Neural crest cell (in vitro differentiated cells): Measurements from ENCODE around the gene DCN. TPM values are rescaled to one million over a fixed set of nuclear protein-coding genes. Genes with fewer than 3 reads are reported as not detected.

Experiments
- DNase-seq: peaks from one replicate; pipeline ENCODE4 v3.0.0; 2021; ENCODE audit warnings: low read depth, mixed read lengths, low spot score
- H3K27ac Mint-ChIP-seq: one replicate; pipeline ENCODE4 v1.8.0; 2021; ENCODE audit warnings: mild to moderate bottlenecking, mixed read lengths; ENCODE audit not compliant: unreplicated experiment
- H3K27me3 Mint-ChIP-seq: 2 replicates; pipeline ENCODE4 v1.8.0; 2021; ENCODE audit warnings: low read depth, mild to moderate bottlenecking, mixed read lengths
- H3K36me3 Mint-ChIP-seq: 2 replicates; pipeline ENCODE4 v1.8.0; 2021; ENCODE audit warnings: low read depth, mild to moderate bottlenecking, mixed read lengths
- H3K4me1 Mint-ChIP-seq: 2 replicates; pipeline ENCODE4 v1.8.0; 2021; ENCODE audit warnings: mixed read lengths
- H3K4me3 Mint-ChIP-seq: one replicate; pipeline ENCODE4 v1.8.0; 2021; ENCODE audit warnings: mild to moderate bottlenecking, mixed read lengths
- H3K9me3 Mint-ChIP-seq: 2 replicates; pipeline ENCODE4 v1.8.0; 2021; ENCODE audit warnings: mixed read lengths
- total RNA-seq: library from RNA; stranded (reverse); gene quantifications from 2 replicates; pipeline ENCODE4 v1.2.1, GENCODE V29; 2021
- TF ChIP-seq, protein P1 (sequence below): fragments of 200-600 bp; sonication (generic); conservative IDR thresholded peaks from 2 replicates; pipeline ENCODE4 v1.5.0; 2021; ENCODE audit warnings: antibody characterized with exemption, mild to moderate bottlenecking

DCN gene
- total RNA-seq, 1 donor from 2014 or later, result 19.6 TPM

DNA sequence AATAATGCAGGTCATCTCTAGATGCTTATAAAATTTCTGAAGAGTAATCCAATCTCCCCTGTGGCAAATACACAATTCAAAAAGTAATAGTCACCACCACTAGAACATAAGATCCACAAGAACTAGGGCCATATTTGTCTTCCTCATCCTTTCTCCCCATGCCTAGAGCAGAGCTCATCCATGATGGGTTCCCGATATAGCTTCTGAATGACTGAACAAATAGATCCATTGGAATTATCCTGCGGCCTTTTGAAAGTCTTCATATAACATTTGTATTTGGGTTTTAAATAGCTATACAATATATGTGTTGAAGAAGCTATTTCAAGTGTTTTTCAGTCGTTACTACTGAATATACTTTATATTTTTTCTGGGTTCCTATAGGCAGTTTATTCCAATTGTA lies 5.7 kb downstream of the DCN start:
- Mint-ChIP-seq H3K4me1 (peaks cover 15% of the 10 kb centered on the region), H3K27me3 (no peaks in the 10 kb centered on the region), H3K27ac (no peak overlapping the region), H3K9me3 (no peaks in the 10 kb centered on the region), H3K36me3 (no peaks in the 10 kb centered on the region), H3K4me3 (no peak overlapping the region)
- TF ChIP-seq, protein P1, sequence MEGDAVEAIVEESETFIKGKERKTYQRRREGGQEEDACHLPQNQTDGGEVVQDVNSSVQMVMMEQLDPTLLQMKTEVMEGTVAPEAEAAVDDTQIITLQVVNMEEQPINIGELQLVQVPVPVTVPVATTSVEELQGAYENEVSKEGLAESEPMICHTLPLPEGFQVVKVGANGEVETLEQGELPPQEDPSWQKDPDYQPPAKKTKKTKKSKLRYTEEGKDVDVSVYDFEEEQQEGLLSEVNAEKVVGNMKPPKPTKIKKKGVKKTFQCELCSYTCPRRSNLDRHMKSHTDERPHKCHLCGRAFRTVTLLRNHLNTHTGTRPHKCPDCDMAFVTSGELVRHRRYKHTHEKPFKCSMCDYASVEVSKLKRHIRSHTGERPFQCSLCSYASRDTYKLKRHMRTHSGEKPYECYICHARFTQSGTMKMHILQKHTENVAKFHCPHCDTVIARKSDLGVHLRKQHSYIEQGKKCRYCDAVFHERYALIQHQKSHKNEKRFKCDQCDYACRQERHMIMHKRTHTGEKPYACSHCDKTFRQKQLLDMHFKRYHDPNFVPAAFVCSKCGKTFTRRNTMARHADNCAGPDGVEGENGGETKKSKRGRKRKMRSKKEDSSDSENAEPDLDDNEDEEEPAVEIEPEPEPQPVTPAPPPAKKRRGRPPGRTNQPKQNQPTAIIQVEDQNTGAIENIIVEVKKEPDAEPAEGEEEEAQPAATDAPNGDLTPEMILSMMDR, result no peak
- no peak for DNase-seq

DNA sequence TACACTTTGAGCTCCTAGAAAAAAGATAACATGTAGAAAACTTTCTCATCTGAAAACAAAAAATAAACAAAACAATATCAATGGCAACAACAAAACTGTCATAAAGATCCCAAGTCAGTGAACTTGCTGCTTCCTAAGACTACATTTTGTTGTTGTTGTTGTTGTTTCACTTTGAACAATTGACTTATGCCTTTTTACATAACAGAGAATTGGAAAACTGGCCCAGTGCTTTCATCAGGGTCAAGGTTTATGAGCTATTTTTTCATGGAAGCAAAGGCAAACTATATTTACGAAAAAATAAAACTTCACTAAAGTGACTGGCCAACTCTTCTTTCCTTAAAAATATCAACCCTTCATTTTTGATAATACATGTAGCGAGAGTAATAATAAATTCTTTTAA lies 6.3 kb downstream of the DCN start:
- no peak overlapping the region for H3K27ac Mint-ChIP-seq
- DNase-seq, result no peak
- H3K27me3 Mint-ChIP-seq, result no peaks in the 10 kb centered on the region
- H3K9me3 Mint-ChIP-seq, result no peaks in the 10 kb centered on the region
- TF ChIP-seq, protein P1, result no peak
- peaks cover 18% of the 10 kb centered on the region for H3K4me1 Mint-ChIP-seq
- no peak overlapping the region for H3K4me3 Mint-ChIP-seq
- no peaks in the 10 kb centered on the region for H3K36me3 Mint-ChIP-seq

DNA sequence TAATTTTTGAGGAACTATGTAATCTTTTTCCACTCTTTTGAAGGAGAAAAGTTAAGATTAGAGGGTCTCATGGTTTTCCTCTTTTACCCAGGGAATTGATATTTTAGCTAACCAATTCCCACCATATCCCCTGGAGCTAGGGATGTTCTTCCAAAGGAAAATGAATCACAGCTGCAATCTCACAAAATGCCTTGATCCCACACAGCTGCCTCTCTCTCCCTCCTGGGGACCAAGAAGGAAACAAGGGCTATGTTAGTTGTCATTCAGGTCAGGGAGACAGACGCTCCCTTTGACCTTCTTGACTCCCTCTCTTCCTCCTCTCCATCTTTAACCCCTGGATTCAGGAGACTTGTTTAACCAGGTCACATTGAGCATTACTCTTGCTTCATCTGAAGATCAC lies 9.5 kb downstream of the DCN start:
- TF ChIP-seq, protein P1, result no peak
- no peak overlapping the region for H3K4me3 Mint-ChIP-seq
- peaks cover 19% of the 10 kb centered on the region for H3K4me1 Mint-ChIP-seq
- no peak for DNase-seq
- H3K27me3 Mint-ChIP-seq, result no peaks in the 10 kb centered on the region
- H3K27ac Mint-ChIP-seq, result no peak overlapping the region
- no peaks in the 10 kb centered on the region for H3K36me3 Mint-ChIP-seq
- H3K9me3 Mint-ChIP-seq, result peaks cover 2% of the 10 kb centered on the region

DNA sequence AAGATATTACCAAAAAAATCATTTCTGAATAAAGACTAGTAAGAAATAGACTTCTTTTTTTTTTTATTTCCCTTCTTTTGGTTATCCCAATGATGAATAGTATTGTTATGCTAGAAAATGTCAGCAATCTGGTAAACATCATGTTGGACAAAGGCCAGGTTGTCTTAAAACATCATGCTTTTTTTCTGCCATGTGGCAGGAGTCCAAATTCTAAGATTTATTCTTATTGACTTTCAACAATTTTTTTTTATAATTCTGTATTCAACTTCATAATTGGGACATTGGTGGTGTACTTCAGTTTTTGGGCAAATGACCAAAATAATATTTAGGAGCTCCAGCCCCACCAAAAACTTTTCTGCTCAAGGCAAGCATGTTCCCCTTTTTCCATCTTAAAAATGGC lies 10.5 kb downstream of the DCN start:
- DNase-seq, result no peak
- Mint-ChIP-seq H3K9me3 (peaks cover 2% of the 10 kb centered on the region), H3K27ac (no peak overlapping the region), H3K36me3 (no peaks in the 10 kb centered on the region), H3K4me3 (no peak overlapping the region), H3K4me1 (peaks cover 18% of the 10 kb centered on the region), H3K27me3 (no peaks in the 10 kb centered on the region)
- TF ChIP-seq, protein P1, result no peak

DNA sequence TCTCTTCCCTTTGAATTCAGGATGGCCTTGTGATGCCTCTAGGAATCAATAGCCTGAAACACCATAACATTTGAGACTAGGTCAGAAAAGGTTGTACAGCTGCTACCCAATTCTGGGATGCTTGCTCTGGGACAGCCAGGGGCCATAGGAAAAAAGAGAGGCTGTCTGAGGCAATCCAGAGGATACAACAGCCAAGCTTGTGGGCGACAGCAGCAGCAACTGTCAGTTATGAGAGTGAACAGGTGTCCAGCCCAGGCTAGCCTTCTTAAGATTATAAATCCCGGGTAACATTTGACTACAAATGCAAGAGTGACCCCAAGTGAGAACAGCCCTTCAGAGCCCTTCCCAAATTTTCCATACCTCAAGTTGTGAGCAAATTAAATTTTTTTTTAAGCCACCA lies 11.1 kb downstream of the DCN start:
- H3K27me3 Mint-ChIP-seq, result no peaks in the 10 kb centered on the region
- no peak overlapping the region for H3K27ac Mint-ChIP-seq
- TF ChIP-seq, protein P1, result no peak
- peaks cover 2% of the 10 kb centered on the region for H3K9me3 Mint-ChIP-seq
- no peaks in the 10 kb centered on the region for H3K36me3 Mint-ChIP-seq
- no peak for DNase-seq
- peaks cover 18% of the 10 kb centered on the region for H3K4me1 Mint-ChIP-seq
- no peak overlapping the region for H3K4me3 Mint-ChIP-seq

DNA sequence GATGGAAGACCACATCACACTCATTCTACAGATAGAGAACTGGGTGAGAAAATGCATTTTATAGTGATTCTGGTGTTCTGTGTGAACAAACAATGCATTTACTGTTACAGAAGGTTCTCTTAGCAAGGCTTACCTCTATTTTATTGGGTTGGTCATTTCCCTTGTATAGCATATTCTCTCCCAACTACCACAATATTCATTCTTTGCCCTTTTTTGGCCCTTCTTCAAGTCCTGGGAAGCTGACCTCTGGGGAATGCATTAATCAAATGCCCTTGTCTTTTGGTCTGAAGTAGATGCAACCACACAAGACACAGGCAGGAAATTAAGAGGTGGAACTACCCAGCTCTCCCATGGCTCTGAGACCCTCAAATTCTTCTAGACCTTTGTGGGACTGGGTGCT lies 19.5 kb downstream of the DCN start:
- Mint-ChIP-seq H3K4me1 (peaks cover 9% of the 10 kb centered on the region), H3K4me3 (no peak overlapping the region), H3K36me3 (no peaks in the 10 kb centered on the region), H3K27me3 (no peaks in the 10 kb centered on the region), H3K27ac (no peak overlapping the region), H3K9me3 (peaks cover 3% of the 10 kb centered on the region)
- no peak for DNase-seq
- TF ChIP-seq, protein P1, result no peak
